Immature natural killer cell (primary cell): ENCODE data around the gene REXO4. TPM values are rescaled to one million over a fixed set of nuclear protein-coding genes. Genes with fewer than 3 reads are reported as not detected.
"Not testable (repeated sequence)": the region's sequence is repeated elsewhere in the genome, so short reads cannot be mapped to it uniquely, and the experiment has no call there.

Experiments
- DNase-seq, 3 donors: peaks; one replicate each; pipeline ENCODE4 v3.0.0; 2022; ENCODE audit warnings: mixed read lengths in 1 of 3
- H3K27ac Mint-ChIP-seq, 6 donors: one replicate each; pipeline ENCODE4 v1.8.0; 2020; ENCODE audit warnings: mixed read lengths in 6 of 6, mild to moderate bottlenecking in 5 of 6, inconsistent platforms in 4 of 6, moderate library complexity in 3 of 6
- H3K27me3 Mint-ChIP-seq, 3 donors: one replicate each; pipeline ENCODE4 v1.8.0; 2020 to 2021; ENCODE audit warnings: low read depth in 3 of 3, mild to moderate bottlenecking in 3 of 3, mixed read lengths in 3 of 3, moderate library complexity in 3 of 3, inconsistent platforms in 1 of 3
- H3K36me3 Mint-ChIP-seq, 3 donors: one replicate each; pipeline ENCODE4 v1.8.0; 2020; ENCODE audit warnings: mixed read lengths in 3 of 3, inconsistent platforms in 2 of 3, mild to moderate bottlenecking in 2 of 3
- H3K4me1 Mint-ChIP-seq, 2 donors: one replicate each; pipeline ENCODE4 v1.8.0; 2020; ENCODE audit warnings: inconsistent platforms in 2 of 2, mild to moderate bottlenecking in 2 of 2, mixed read lengths in 2 of 2, moderate library complexity in 1 of 2
- H3K4me3 Mint-ChIP-seq, 5 donors: one replicate each; pipeline ENCODE4 v1.8.0; 2020; ENCODE audit warnings: mild to moderate bottlenecking in 5 of 5, mixed read lengths in 5 of 5, inconsistent platforms in 3 of 5, moderate library complexity in 3 of 5
- H3K9me3 Mint-ChIP-seq, 6 donors: one replicate each; pipeline ENCODE4 v1.8.0; 2020; ENCODE audit warnings: mild to moderate bottlenecking in 6 of 6, mixed read lengths in 6 of 6, inconsistent platforms in 4 of 6, moderate library complexity in 3 of 6
- polyA plus RNA-seq, 3 donors: library from polyadenylated mRNA; unstranded; fragments of 300-500 nt; fragmentation: Illumina TruSeq; gene quantifications; one replicate each; pipeline ENCODE4 v1.2.3, GENCODE V29; 2021

REXO4 gene
- polyA plus RNA-seq, 3 donors from 2014 or later, result 6.9 to 27.4 (median 11.5) TPM

GRCh38 chr9:133457233-133457632 is 39.4 kb upstream of the REXO4 start:
- DNase-seq, result no peak
- Mint-ChIP-seq H3K36me3 (no peaks in the 10 kb centered on the region), H3K9me3 (no peaks in the 10 kb centered on the region), H3K4me3 (no peak overlapping the region), H3K4me1 (peaks cover 9 to 12% of the 10 kb centered on the region in 2 donors), H3K27me3 (peaks cover 0 to 9% (median 2%) of the 10 kb centered on the region in 3 donors), H3K27ac (no peak overlapping the region)

DNA sequence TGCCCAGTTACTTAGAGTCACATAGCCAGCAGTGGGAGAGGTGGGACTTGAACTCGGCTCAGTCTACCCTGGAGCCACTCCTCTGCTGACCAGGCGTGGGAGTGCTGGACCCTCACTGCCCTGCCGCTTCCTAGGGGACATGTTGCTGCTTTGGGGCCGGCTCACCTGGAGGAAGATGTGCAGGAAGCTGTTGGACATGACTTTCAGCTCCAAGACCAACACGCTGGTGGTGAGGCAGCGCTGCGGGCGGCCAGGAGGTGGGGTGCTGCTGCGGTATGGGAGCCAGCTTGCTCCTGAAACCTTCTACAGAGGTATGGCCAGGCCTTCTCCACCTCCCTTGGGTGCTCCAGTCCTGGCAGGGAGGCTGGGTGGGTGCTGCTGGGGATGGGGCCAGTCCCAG is 38.6 kb upstream of the REXO4 start:
- H3K4me3 Mint-ChIP-seq, result no peak overlapping the region
- no peaks in the 10 kb centered on the region for H3K9me3 Mint-ChIP-seq
- H3K4me1 Mint-ChIP-seq, result peaks cover 9 to 12% of the 10 kb centered on the region in 2 donors
- H3K36me3 Mint-ChIP-seq, result no peaks in the 10 kb centered on the region
- no peak for DNase-seq
- no peak overlapping the region for H3K27ac Mint-ChIP-seq
- peaks cover 0 to 7% (median 2%) of the 10 kb centered on the region in 3 donors for H3K27me3 Mint-ChIP-seq

DNA sequence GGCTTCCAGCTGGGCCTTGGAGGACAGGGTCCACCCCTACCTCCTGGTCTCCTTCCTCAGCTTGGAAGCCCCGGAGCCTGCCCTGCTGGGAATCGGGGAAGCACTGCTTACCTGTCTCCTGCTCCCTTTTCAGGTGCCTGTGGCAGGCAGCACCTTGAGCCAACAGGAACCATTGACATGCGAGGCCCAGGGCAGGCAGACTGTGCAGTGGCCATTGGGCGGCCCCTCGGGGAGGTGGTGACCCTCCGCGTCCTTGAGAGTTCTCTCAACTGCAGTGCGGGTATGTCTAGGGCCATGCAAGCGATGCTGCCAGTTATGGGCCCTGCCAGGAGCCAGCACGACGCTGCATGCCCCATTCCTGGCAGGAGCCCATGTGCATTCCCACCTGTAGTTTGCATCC is 38.1 kb upstream of the REXO4 start:
- no peak overlapping the region for H3K27ac Mint-ChIP-seq
- no peak for DNase-seq
- H3K4me1 Mint-ChIP-seq, result peaks cover 8 to 11% of the 10 kb centered on the region in 2 donors
- peaks cover 0 to 7% (median 2%) of the 10 kb centered on the region in 3 donors for H3K27me3 Mint-ChIP-seq
- H3K4me3 Mint-ChIP-seq, result no peak overlapping the region
- no peaks in the 10 kb centered on the region for H3K9me3 Mint-ChIP-seq
- no peaks in the 10 kb centered on the region for H3K36me3 Mint-ChIP-seq

- Mint-ChIP-seq H3K27ac (no peak overlapping the region), H3K4me3 (no peak overlapping the region), H3K27me3 (peaks cover 0 to 5% (median 2%) of the 10 kb centered on the region in 3 donors), H3K9me3 (no peaks in the 10 kb centered on the region), H3K36me3 (no peaks in the 10 kb centered on the region), H3K4me1 (peaks cover 4 to 6% of the 10 kb centered on the region in 2 donors)
- DNase-seq, result no peak
Measured at GRCh38 chr9:133454943-133455673, 37.3 kb upstream of the REXO4 start.

GRCh38 chr9:133454325-133454724 is 36.5 kb upstream of the REXO4 start:
- no peak overlapping the region for H3K27ac Mint-ChIP-seq

GRCh38 chr9:133453651-133454050 is 35.8 kb upstream of the REXO4 start:
- H3K4me3 Mint-ChIP-seq, result no peak overlapping the region
- H3K27ac Mint-ChIP-seq, result peak overlapping the region in 1 of 6 donors; percentile 36
- H3K4me1 Mint-ChIP-seq, result no peaks in the 10 kb centered on the region
- no peak for DNase-seq
- no peaks in the 10 kb centered on the region for H3K9me3 Mint-ChIP-seq
- peaks cover 0 to 1% (median 0%) of the 10 kb centered on the region in 3 donors for H3K27me3 Mint-ChIP-seq
- no peaks in the 10 kb centered on the region for H3K36me3 Mint-ChIP-seq

More at GRCh38 chr9:133454325-133454724, 36.5 kb upstream of the REXO4 start:
- Mint-ChIP-seq H3K4me1 (peaks cover 3 to 4% of the 10 kb centered on the region in 2 donors), H3K9me3 (no peaks in the 10 kb centered on the region), H3K36me3 (no peaks in the 10 kb centered on the region), H3K4me3 (no peak overlapping the region), H3K27me3 (peaks cover 0 to 1% (median 0%) of the 10 kb centered on the region in 3 donors)
- DNase-seq, result no peak

- H3K4me3 Mint-ChIP-seq, result no peak overlapping the region
- DNase-seq, result no peak
- no peaks in the 10 kb centered on the region for H3K9me3 Mint-ChIP-seq
- peaks cover 0 to 1% (median 0%) of the 10 kb centered on the region in 3 donors for H3K27me3 Mint-ChIP-seq
- H3K4me1 Mint-ChIP-seq, result no peaks in the 10 kb centered on the region
- no peaks in the 10 kb centered on the region for H3K36me3 Mint-ChIP-seq
- H3K27ac Mint-ChIP-seq, result no peak overlapping the region
Measured at GRCh38 chr9:133452562-133452961, 34.8 kb upstream of the REXO4 start.

DNA sequence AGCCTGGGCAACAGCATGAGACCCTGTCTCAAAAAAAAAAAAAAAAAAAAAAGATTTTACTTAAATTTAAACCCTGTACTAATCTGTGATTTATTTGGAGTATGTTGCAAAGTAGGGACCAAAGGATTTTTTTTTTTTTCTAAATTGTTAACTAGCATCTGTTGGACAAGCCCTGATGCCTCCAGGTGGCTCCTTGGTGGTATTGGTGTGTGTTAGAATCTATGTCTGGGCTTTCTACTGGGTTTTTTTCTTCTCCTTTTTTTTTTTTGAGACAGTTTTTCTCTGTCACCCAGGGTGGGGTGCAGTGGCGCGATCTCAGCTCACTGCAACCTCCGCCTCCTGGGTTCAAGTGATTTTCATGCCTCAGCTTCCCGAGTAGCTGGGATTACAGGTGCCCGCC is 34.1 kb upstream of the REXO4 start:
- not testable (repeated sequence) for H3K9me3 Mint-ChIP-seq, H3K4me3 Mint-ChIP-seq, DNase-seq, H3K4me1 Mint-ChIP-seq, H3K27ac Mint-ChIP-seq, H3K36me3 Mint-ChIP-seq, H3K27me3 Mint-ChIP-seq

- Mint-ChIP-seq H3K36me3 (no peaks in the 10 kb centered on the region), H3K27me3 (peaks cover 0 to 4% (median 1%) of the 10 kb centered on the region in 3 donors), H3K27ac (no peak overlapping the region), H3K9me3 (no peaks in the 10 kb centered on the region), H3K4me1 (no peaks in the 10 kb centered on the region), H3K4me3 (no peak overlapping the region)
- no peak for DNase-seq
Measured at GRCh38 chr9:133449760-133450159, 31.9 kb upstream of the REXO4 start.

GRCh38 chr9:133448487-133448972 is 30.7 kb upstream of the REXO4 start:
- DNase-seq, result no peak
- Mint-ChIP-seq H3K4me3 (no peak overlapping the region), H3K27ac (no peak overlapping the region), H3K9me3 (no peaks in the 10 kb centered on the region), H3K27me3 (peaks cover 0 to 4% (median 1%) of the 10 kb centered on the region in 3 donors), H3K36me3 (no peaks in the 10 kb centered on the region), H3K4me1 (no peaks in the 10 kb centered on the region)

DNA sequence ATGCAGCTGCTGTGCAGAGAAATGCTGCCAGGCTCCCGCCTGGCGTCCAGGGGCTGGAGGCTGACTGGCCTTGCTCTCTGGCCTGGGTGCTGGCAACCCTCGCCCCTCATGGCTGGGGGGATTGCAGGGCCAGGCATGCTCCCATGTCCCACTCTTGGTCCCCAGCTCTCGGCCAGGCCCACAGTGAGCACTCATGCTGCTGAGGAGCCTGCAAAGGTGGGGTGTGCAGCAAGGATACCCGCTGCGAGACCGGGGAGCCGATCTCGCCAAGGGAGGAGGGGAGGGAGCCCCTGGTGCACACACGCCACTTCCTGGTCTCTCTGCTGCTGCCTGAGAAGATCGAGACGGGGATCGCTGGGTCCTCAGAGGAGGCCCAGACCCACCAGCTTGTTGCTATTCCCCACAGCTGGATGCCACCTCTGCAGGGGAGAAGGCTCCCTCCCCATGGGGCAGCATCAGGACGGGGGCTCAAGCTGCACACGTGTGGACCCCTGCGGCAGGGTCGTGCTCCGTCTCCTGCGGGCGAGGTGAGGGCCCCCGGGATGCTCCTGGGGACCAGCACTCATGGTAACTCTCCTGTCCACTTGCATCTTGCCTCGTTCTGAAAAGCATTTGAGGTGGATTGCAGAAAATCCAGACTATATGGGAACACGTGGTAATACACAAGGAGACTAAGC is 27.6 kb upstream of the REXO4 start:
- Mint-ChIP-seq H3K4me1 (no peaks in the 10 kb centered on the region), H3K27me3 (peaks cover 0 to 4% (median 2%) of the 10 kb centered on the region in 3 donors), H3K36me3 (no peaks in the 10 kb centered on the region), H3K4me3 (no peak overlapping the region), H3K9me3 (no peaks in the 10 kb centered on the region), H3K27ac (no peak overlapping the region)
- no peak for DNase-seq

- Mint-ChIP-seq H3K27ac (no peak overlapping the region), H3K9me3 (no peaks in the 10 kb centered on the region), H3K27me3 (peaks cover 0 to 4% (median 2%) of the 10 kb centered on the region in 3 donors), H3K4me3 (no peak overlapping the region), H3K4me1 (no peaks in the 10 kb centered on the region), H3K36me3 (no peaks in the 10 kb centered on the region)
- DNase-seq, result no peak
Measured at GRCh38 chr9:133443982-133444381, 26.2 kb upstream of the REXO4 start.

DNA sequence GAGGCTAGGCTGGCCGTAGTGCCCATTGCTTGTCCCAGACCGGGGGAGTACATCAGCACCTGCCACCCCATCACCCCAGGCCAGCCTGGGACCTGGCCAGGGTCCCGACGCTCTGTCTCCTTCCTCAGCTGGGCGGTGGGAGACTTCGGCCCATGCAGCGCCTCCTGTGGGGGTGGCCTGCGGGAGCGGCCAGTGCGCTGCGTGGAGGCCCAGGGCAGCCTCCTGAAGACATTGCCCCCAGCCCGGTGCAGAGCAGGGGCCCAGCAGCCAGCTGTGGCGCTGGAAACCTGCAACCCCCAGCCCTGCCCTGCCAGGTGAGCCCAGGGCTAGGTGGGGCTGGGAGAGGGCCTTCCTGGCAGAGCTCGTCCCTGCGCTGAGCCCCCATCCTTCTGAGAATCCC is 25.4 kb upstream of the REXO4 start:
- Mint-ChIP-seq H3K4me1 (no peaks in the 10 kb centered on the region), H3K4me3 (no peak overlapping the region), H3K9me3 (no peaks in the 10 kb centered on the region), H3K36me3 (no peaks in the 10 kb centered on the region), H3K27me3 (peaks cover 0 to 4% (median 2%) of the 10 kb centered on the region in 3 donors), H3K27ac (no peak overlapping the region)
- DNase-seq, result no peak

GRCh38 chr9:133441571-133441970 is 23.8 kb upstream of the REXO4 start:
- Mint-ChIP-seq H3K27me3 (peaks cover 0 to 4% (median 2%) of the 10 kb centered on the region in 3 donors), H3K4me1 (no peaks in the 10 kb centered on the region), H3K27ac (no peak overlapping the region), H3K9me3 (no peaks in the 10 kb centered on the region), H3K4me3 (no peak overlapping the region), H3K36me3 (no peaks in the 10 kb centered on the region)
- DNase-seq, result no peak
